Activated CD8-positive, alpha-beta memory T cell treated with anti-CD3 and anti-CD28 coated beads, Interleukin-2, amount 10 ng/mL, durations not matched to agents 7 days and 5 days (primary cell): Measurements from ENCODE around the gene GATAD2A. TPM values are rescaled to one million over a fixed set of nuclear protein-coding genes. Genes with fewer than 3 reads are reported as not detected.
A peak's percentile ranks its signal among the peaks of the same experiment; 100 is the strongest.

ENCODE experiments used
- ATAC-seq: fragments of 150-1000 bp; cut with Tn5 transposase; one replicate; pipeline ENCODE4 v1.10.0; 2021; ENCODE audit warnings: moderate library complexity
- CTCF ChIA-PET: fragments of 350-600 bp; sonication (Branson Sonifier 250); formaldehyde crosslinking; loops from one replicate; lab custom pipeline; 2021; ENCODE audit warnings: antibody characterized with exemption; lab: Charles Lee
- DNase-seq: peaks from one replicate; pipeline ENCODE4 v3.0.0-alpha.2; 2020
- H3K27ac Mint-ChIP-seq: one replicate; pipeline ENCODE4 v1.8.0; 2021; ENCODE audit warnings: mild to moderate bottlenecking, mixed read lengths
- H3K27me3 Mint-ChIP-seq: one replicate; pipeline ENCODE4 v1.8.0; 2021; ENCODE audit warnings: mixed read lengths
- H3K36me3 Mint-ChIP-seq: one replicate; pipeline ENCODE4 v1.8.0; 2021; ENCODE audit warnings: mild to moderate bottlenecking, mixed read lengths
- H3K4me1 Mint-ChIP-seq: one replicate; pipeline ENCODE4 v1.8.0; 2021; ENCODE audit warnings: mixed read lengths
- H3K4me3 Mint-ChIP-seq: one replicate; pipeline ENCODE4 v1.8.0; 2021; ENCODE audit warnings: mild to moderate bottlenecking, moderate library complexity, mixed read lengths
- H3K9me3 Mint-ChIP-seq: one replicate; pipeline ENCODE4 v1.8.0; 2022; ENCODE audit warnings: low read depth, mixed read lengths
- total RNA-seq, 2 experiments: library from RNA; stranded (reverse); gene quantifications; one replicate each; pipeline ENCODE4 v1.2.3, GENCODE V29; 2021

GATAD2A gene
- total RNA-seq, 2 experiments from 2014 or later: 159 to 161 TPM

DNA sequence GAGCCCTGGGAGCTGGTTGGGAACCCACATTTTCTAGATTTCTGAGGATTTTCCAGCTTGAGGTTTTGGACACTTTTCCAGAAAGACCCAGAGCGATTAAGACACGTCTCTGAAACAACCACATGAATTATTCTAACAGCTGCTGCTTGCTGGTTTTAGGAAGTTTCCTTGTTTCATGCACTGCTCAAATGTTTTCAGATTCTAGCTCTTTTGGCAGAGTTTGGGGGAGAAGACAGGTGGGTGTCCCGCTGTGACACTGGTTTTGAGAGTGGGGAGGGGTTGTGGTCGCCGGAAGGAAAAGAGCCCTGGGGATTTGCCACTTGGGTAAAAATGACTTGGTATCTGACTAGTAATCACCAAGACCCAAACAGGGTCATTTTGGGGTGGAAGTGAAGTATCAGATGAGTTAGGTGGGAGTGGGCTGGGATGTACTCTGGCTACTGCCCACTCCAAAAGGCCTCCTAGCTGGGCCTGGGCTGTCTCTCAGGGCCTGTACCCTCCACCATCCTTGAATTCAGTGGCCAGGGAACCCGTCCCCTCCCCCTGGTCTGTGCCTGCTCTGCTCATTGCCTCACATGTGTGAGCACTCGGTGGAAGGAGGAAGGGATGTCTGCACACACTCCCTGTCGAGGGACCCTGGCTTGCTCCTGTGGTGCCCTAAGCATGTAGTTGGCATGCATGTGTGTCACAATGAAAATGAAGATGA is 13.2 kb downstream of the GATAD2A start:
- DNase-seq: no peak
- Mint-ChIP-seq H3K27me3 (no peaks in the 10 kb centered on the region), H3K9me3 (no peaks in the 10 kb centered on the region), H3K4me1 (peaks cover 56% of the 10 kb centered on the region), H3K27ac (peak overlapping the region; percentile 27), H3K4me3 (no peak overlapping the region), H3K36me3 (peaks cover 18% of the 10 kb centered on the region)
- ATAC-seq: peak; percentile 16
- CTCF ChIA-PET: interaction anchor here (1.2 to 1.3 kb wide), 2 partner anchors 13 to 134 kb away, joined by 4 read pairs; partner anchors contain the start of gene GATAD2A

DNA sequence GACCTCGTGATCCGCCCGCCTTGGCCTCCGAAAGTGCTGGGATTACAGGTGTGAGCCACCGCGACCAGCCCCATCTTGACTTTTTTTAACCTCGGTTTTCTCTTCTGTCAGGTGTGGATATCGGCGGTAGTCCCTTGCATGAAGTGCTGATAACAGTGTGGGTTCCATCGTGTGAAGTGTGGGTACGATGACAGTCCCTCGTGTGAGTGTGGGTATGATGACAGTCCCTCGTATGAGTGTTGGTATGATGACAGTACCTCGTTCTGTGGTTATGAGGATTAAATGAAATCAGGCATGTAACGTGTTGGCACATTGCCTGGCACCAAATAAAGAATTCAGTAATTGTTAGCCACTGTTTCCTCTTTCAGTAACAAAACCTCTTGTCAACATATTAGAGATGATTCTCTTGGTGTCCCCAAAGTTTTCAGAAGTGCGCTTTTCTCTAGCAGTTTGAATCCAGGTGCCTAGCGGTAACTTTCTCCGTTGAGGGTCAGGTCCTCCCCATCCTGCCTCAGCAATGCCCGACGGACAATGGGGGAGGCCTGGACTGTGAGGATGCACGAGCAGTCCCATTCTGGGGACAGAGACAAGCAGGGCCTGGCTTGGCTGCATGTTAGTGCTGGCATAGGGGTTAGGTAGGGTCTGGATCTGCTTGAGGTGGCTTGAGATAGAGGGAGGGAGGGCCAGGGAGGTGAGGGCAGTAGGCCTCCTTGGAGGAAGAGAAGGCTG is 15.3 kb downstream of the GATAD2A start:
- DNase-seq: peak; percentile 59
- H3K36me3 Mint-ChIP-seq: peaks cover 11% of the 10 kb centered on the region
- peak overlapping the region; percentile 67 for H3K27ac Mint-ChIP-seq
- no peak overlapping the region for H3K4me3 Mint-ChIP-seq
- no peaks in the 10 kb centered on the region for H3K9me3 Mint-ChIP-seq
- H3K27me3 Mint-ChIP-seq: no peaks in the 10 kb centered on the region
- peak; percentile 61 for ATAC-seq
- CTCF ChIA-PET: no interaction called here
- peaks cover 51% of the 10 kb centered on the region for H3K4me1 Mint-ChIP-seq

DNA sequence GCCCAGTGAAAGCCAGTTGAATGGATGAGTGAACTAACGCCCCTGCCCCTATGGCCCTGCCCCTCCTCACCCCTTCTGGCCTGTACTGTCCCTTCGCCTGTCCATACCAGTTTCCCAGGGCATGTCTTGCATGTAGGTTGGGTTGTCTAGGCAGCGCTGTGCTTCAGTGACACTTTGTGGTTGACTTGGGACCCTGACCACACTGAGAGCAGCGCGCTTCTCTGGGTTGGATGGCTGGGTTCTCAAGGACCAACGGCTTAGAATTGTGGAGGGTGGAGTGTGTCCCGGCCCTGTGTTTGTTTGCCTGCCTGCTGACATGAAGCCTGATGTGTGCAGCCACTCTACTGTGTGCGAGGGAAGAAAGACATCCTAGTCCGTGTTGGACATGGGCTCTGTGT is 15.8 kb downstream of the GATAD2A start:
- ATAC-seq (no peak), DNase-seq (no peak)
- Mint-ChIP-seq H3K27ac (no peak overlapping the region), H3K27me3 (no peaks in the 10 kb centered on the region), H3K9me3 (no peaks in the 10 kb centered on the region), H3K4me1 (peaks cover 45% of the 10 kb centered on the region), H3K36me3 (peaks cover 5% of the 10 kb centered on the region), H3K4me3 (no peak overlapping the region)
- CTCF ChIA-PET: no interaction called here

DNA sequence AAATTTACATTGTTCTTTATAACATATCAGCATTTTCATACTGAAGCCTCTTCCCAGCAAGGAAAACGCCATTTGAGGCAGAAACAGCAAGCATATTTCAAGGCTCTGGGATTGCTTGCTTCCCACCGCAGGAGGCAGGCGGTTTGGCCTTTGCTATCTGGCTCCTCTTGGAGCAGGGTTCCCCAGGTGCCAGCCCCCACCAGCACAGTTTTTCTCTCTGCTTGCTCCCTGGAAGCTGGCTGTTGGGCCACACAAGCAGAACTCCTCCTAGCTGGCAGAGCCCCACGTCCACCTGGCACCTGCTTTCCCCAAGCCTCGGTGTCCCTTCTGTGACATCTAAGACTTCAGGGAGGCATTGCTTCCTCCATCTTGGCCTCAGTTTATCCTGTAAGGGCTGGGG is 16.7 kb downstream of the GATAD2A start:
- Mint-ChIP-seq H3K36me3 (peaks cover 5% of the 10 kb centered on the region), H3K27ac (peak overlapping the region; percentile 11), H3K4me3 (no peak overlapping the region), H3K4me1 (peaks cover 41% of the 10 kb centered on the region), H3K9me3 (no peaks in the 10 kb centered on the region), H3K27me3 (no peaks in the 10 kb centered on the region)
- ATAC-seq (no peak), DNase-seq (no peak)
- CTCF ChIA-PET: no interaction called here

DNA sequence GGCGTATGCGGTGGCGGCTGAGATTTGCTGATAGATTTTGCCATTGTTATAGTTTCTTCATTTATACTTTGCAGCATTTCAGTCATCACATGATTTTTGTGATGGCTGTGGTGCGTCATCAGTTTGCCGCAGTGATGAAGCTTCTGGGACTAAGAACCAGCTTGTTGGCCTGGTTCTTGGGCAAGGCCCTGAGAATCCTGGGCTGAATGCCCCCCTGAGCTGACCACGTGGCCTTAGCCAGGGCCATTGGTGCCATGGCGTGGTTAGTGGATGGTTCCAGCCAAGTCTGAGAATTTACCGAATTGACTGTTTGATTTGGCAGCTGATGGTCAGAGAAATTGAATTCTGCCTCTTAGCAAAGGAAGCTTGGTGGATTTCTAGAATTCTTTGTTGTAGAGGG is 17.8 kb downstream of the GATAD2A start:
- CTCF ChIA-PET: interaction anchor here (0.9 kb wide), 1 partner anchor 35 kb away, joined by 3 read pairs; no protein-coding TSS in a partner anchor
- peaks cover 31% of the 10 kb centered on the region for H3K4me1 Mint-ChIP-seq
- no peaks in the 10 kb centered on the region for H3K9me3 Mint-ChIP-seq
- no peak overlapping the region for H3K27ac Mint-ChIP-seq
- H3K4me3 Mint-ChIP-seq: no peak overlapping the region
- DNase-seq (no peak), ATAC-seq (no peak)
- no peaks in the 10 kb centered on the region for H3K27me3 Mint-ChIP-seq
- H3K36me3 Mint-ChIP-seq: peaks cover 5% of the 10 kb centered on the region

DNA sequence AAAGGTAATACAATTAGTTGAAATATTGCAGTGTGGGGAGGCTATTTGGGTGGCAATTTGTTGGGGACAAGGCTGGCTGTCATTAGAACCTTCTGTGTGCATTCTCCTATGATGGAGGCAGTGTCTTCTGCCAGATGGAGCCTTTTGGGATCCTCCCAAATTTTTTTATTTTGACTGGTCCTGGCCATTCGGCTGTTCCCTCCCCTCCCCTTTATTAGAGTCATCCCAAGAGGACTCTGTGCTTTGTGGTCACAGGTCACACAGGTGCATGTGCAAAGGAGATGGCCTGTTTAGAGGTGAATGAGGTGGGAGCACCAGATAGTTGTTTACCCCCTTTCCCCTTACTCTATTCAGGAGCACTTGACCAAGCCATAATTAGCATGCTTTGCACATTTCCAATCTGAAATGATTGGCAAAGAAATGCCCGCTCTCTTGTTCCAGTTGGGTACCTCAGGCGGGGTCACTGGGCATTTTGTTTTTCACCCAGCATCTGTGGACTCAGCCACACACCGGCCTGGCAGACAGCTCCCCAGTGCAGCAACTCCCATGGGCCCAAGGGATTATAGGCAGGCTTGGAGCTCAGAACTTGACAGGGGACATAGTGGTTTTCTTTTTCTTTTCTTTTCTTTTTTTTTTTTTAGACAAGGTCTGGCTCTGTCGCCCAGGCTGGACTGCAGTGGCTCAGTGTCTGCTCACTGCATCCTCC is 19.8 kb downstream of the GATAD2A start:
- CTCF ChIA-PET: interaction anchor here (0.6 to 1.0 kb wide), 3 partner anchors 33 to 201 kb away, joined by 3 to 4 read pairs (median 3); no protein-coding TSS in a partner anchor
- Mint-ChIP-seq H3K9me3 (no peaks in the 10 kb centered on the region), H3K27me3 (no peaks in the 10 kb centered on the region), H3K4me1 (peaks cover 23% of the 10 kb centered on the region), H3K27ac (no peak overlapping the region), H3K36me3 (peaks cover 7% of the 10 kb centered on the region), H3K4me3 (no peak overlapping the region)
- ATAC-seq (no peak), DNase-seq (no peak)

DNA sequence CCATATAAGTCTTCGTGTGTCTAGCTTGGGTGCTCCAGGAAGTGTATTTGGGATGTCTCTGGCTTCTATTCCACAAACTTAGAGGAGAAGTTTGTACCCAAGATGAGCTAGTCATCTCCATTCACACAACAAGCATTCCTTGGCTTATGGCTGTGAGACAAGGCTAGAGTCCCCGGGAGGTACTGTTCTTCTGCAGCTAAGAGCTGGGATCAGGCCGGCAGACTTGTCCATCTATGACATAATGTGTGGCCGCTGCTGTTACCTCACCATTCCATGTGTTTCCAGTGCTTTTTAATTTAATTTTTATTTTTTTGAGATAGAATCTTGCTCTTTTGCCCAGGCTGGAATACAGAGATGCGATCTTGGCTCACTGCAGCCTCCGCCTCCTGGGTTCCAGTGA is 20.7 kb downstream of the GATAD2A start:
- H3K9me3 Mint-ChIP-seq: no peaks in the 10 kb centered on the region
- H3K27ac Mint-ChIP-seq: no peak overlapping the region
- H3K36me3 Mint-ChIP-seq: peaks cover 6% of the 10 kb centered on the region
- H3K4me1 Mint-ChIP-seq: peaks cover 19% of the 10 kb centered on the region
- ATAC-seq (no peak), DNase-seq (no peak)
- no peak overlapping the region for H3K4me3 Mint-ChIP-seq
- H3K27me3 Mint-ChIP-seq: no peaks in the 10 kb centered on the region
- CTCF ChIA-PET: interaction anchor here (0.9 to 1.4 kb wide), 3 partner anchors 9 to 201 kb away, joined by 3 to 5 read pairs (median 3); no protein-coding TSS in a partner anchor

DNA sequence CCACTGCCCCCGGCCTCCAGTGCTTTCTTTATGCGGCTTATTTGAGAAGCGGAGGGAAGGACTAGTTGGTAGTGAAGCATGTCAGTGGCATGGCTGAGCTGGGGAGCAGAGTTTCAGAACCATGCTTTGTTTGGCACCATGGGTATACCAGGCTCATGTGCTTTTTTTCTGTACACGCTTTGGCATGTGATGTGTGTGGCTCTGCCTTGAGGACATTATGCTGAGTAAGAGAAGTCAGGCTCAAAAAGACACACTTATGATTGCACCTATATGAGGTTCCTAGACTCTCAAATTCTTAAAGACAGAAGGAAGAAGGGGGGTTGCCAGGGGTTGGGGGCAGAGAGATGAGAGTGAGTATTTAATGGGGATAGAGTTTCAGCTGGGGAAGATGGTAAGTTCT is 21.3 kb downstream of the GATAD2A start:
- H3K4me1 Mint-ChIP-seq: peaks cover 18% of the 10 kb centered on the region
- ATAC-seq (no peak), DNase-seq (no peak)
- H3K9me3 Mint-ChIP-seq: no peaks in the 10 kb centered on the region
- peak overlapping the region; percentile 32 for H3K27ac Mint-ChIP-seq
- H3K36me3 Mint-ChIP-seq: peaks cover 6% of the 10 kb centered on the region
- no peak overlapping the region for H3K4me3 Mint-ChIP-seq
- CTCF ChIA-PET: interaction anchor here (0.5 to 1.4 kb wide), 2 partner anchors 9 to 26 kb away, joined by 3 to 5 read pairs; no protein-coding TSS in a partner anchor
- no peaks in the 10 kb centered on the region for H3K27me3 Mint-ChIP-seq

DNA sequence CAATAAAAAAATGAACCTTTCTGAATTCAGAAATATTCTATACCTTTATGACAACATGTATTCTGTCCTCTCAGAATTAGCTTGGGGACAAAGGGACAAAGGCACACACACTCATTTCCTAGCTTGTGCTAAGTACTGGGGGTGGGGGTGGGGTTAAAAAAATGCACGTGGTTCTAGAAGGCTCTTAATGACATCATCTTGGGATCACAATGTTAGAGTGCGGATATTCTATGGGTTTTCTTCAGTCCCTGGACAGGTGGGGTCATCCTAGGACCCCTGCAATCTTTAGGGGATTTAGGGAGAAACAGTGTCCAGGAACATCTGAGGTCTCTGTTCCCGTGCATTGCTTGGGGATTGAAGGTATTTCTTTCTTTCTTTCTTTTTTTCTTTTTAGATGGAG is 21.8 kb downstream of the GATAD2A start:
- peaks cover 6% of the 10 kb centered on the region for H3K36me3 Mint-ChIP-seq
- peaks cover 15% of the 10 kb centered on the region for H3K4me1 Mint-ChIP-seq
- H3K27ac Mint-ChIP-seq: peak overlapping the region; percentile 32
- H3K4me3 Mint-ChIP-seq: no peak overlapping the region
- no peaks in the 10 kb centered on the region for H3K27me3 Mint-ChIP-seq
- no peak for ATAC-seq
- CTCF ChIA-PET: interaction anchor here (0.5 to 1.4 kb wide), 3 partner anchors 10 to 26 kb away, joined by 3 to 5 read pairs (median 3); no protein-coding TSS in a partner anchor
- DNase-seq: no peak
- H3K9me3 Mint-ChIP-seq: no peaks in the 10 kb centered on the region

DNA sequence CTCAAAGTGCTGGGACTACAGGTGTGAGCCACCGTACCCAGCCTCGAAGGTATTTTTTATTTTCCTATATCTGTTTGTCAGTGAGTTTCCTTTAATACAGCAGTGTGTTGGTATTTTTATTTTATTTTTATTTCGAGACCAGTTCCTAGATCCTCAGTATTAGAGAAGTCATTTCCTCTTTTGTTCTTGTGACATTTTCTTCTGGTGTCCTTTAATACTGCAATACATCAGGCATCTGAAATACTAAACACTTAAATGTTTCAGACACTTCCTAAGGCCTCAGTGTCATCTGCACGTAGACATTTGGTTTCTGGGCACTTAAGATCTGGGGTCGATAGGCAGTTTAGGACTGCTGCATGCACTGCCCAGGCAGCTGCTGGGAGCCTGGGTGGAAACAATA is 22.5 kb downstream of the GATAD2A start:
- Mint-ChIP-seq H3K4me1 (peaks cover 20% of the 10 kb centered on the region), H3K9me3 (no peaks in the 10 kb centered on the region), H3K27me3 (no peaks in the 10 kb centered on the region), H3K36me3 (peaks cover 6% of the 10 kb centered on the region), H3K27ac (no peak overlapping the region), H3K4me3 (no peak overlapping the region)
- CTCF ChIA-PET: no interaction called here
- ATAC-seq: no peak
- no peak for DNase-seq

DNA sequence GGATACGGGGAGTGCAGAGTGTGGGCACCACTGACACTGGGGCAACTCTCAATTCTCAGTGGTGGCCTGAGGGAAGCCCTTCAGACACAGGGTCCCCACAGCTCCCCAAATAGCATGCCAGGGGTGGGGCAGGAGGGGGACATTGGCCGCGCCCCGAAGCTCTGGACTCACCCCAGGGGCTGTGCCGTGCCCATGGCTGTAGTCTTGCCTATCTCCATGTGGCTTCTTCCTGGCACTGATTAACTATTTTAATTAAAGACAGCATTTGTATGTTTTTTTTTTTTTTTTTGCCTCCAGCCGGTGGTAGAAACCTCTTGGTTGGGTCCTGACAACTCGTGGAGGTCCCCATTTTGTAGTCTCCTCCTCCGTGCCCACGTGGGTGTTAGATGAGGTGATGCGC is 23.3 kb downstream of the GATAD2A start:
- ATAC-seq: no peak
- Mint-ChIP-seq H3K36me3 (peaks cover 10% of the 10 kb centered on the region), H3K9me3 (no peaks in the 10 kb centered on the region), H3K27me3 (no peaks in the 10 kb centered on the region), H3K4me3 (no peak overlapping the region), H3K4me1 (peaks cover 24% of the 10 kb centered on the region), H3K27ac (peak overlapping the region; percentile 30)
- CTCF ChIA-PET: no interaction called here
- DNase-seq: no peak

DNA sequence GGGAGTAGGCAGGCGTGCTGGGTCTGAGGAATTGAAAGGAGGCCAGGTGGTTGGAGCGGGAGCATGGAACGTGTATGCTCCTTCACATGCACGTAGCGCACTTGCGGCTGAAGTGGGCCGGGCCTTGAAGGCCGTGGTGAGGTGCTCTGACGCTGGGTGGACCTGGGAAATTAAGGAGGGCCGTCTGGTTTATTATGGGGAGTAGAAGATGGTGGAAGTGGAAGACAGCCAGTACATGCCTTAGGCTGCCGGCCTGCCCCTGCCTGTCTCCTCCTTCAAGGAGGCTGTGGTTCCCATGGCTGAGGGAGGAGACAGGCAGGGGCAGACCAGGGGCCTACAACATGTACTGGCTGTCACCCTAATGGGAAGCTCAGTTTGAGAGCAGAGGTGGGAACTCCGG is 23.9 kb downstream of the GATAD2A start:
- Mint-ChIP-seq H3K4me1 (peaks cover 24% of the 10 kb centered on the region), H3K4me3 (no peak overlapping the region), H3K27me3 (no peaks in the 10 kb centered on the region), H3K36me3 (peaks cover 12% of the 10 kb centered on the region), H3K27ac (no peak overlapping the region), H3K9me3 (no peaks in the 10 kb centered on the region)
- ATAC-seq (no peak), DNase-seq (no peak)
- CTCF ChIA-PET: no interaction called here

DNA sequence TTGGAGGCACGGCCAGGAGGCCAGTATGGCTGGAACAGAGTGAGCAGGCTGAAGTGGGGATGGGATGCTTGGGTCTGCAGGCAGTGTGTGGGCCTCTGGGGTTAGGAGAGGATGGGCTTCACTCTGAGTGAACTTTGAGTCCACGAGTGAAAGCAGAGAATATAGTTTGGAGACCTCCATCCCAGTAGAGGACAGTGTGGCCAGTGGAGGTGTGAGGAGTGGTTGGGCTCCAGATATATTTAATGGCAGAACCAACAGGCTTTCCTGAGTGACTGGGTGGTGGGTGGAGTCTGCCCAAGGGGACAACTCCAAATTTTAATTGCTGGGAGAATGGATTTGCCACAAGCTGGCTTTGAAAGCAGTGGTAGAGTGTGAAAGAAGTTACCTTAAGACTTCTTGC is 27.3 kb downstream of the GATAD2A start:
- peaks cover 22% of the 10 kb centered on the region for H3K4me1 Mint-ChIP-seq
- no peak overlapping the region for H3K4me3 Mint-ChIP-seq

More for the DNA sequence above, 27.3 kb downstream of the GATAD2A start:
- DNase-seq (no peak), ATAC-seq (no peak)
- no peak overlapping the region for H3K27ac Mint-ChIP-seq
- H3K36me3 Mint-ChIP-seq: peaks cover 15% of the 10 kb centered on the region
- H3K27me3 Mint-ChIP-seq: no peaks in the 10 kb centered on the region
- CTCF ChIA-PET: no interaction called here
- H3K9me3 Mint-ChIP-seq: no peaks in the 10 kb centered on the region
